Spleen (tissue), 11 donors: Measurements from ENCODE around the gene SECISBP2. TPM values are rescaled to one million over a fixed set of nuclear protein-coding genes. Genes with fewer than 3 reads are reported as not detected.

Experiments used
- DNase-seq: peaks from one replicate; pipeline ENCODE4 v3.0.0-alpha.2; 2020
- H3K27ac ChIP-seq, 8 donors: fragments of 200-600 bp; sonication (generic) in 7 of 8; 1 replicate in 4 of 8; 2 replicates in 4 of 8; pipeline versions ENCODE4 v1.5.0 to v1.8.0; 2016 to 2021; ENCODE audit warnings: inconsistent platforms in 4 of 8, mild to moderate bottlenecking in 4 of 8, moderate library complexity in 1 of 8
- H3K27me3 ChIP-seq, 7 donors: fragments of 200-600 bp; sonication (generic) in 6 of 7; replicated peaks in 1 of 7; 1 replicate in 4 of 7; 2 replicates in 3 of 7; pipeline versions ENCODE4 v1.5.0 to v1.8.0; 2016 to 2021; ENCODE audit warnings: inconsistent platforms in 3 of 7, mild to moderate bottlenecking in 1 of 7
- H3K36me3 ChIP-seq, 6 donors: fragments of 200-600 bp; sonication (generic) in 5 of 6; 1 replicate in 4 of 6; 2 replicates in 2 of 6; pipeline versions ENCODE4 v1.5.0 to v1.8.0; 2016 to 2021; ENCODE audit warnings: inconsistent platforms in 2 of 6
- H3K4me1 ChIP-seq, 6 donors: fragments of 200-600 bp; sonication (generic) in 5 of 6; 1 replicate in 3 of 6; 2 replicates in 3 of 6; pipeline versions ENCODE4 v1.5.0 to v1.8.0; 2016 to 2021; ENCODE audit warnings: inconsistent platforms in 3 of 6
- H3K4me3 ChIP-seq, 8 donors: fragments of 200-600 bp; sonication (generic) in 7 of 8; 1 replicate in 4 of 8; 2 replicates in 4 of 8; pipeline versions ENCODE4 v1.5.0 to v1.8.0; 2016 to 2021; ENCODE audit warnings: inconsistent platforms in 4 of 8, mild to moderate bottlenecking in 4 of 8, moderate library complexity in 2 of 8
- H3K9me3 ChIP-seq, 8 donors: fragments of 200-600 bp; sonication (generic) in 7 of 8; 1 replicate in 4 of 8; 2 replicates in 4 of 8; pipeline versions ENCODE4 v1.5.0 to v1.8.0; 2016 to 2021; ENCODE audit warnings: inconsistent platforms in 4 of 8
- CTCF ChIP-seq, 11 experiments: fragments of 200-600 bp in 7 of 11; fragments of 450-650 bp in 4 of 11; sonication (generic) in 4 of 11; IDR thresholded peaks in 8 of 11; conservative IDR thresholded peaks in 3 of 11; 1 replicate in 7 of 11; 2 replicates in 4 of 11; pipeline versions ENCODE4 v1.4.0 to v1.8.0; 2016 to 2021; ENCODE audit warnings: antibody characterized with exemption in 11 of 11, inconsistent platforms in 4 of 11, mild to moderate bottlenecking in 1 of 11
- POLR2A ChIP-seq, 3 donors: fragments of 450-650 bp; IDR thresholded peaks; one replicate each; pipeline ENCODE4 v1.5.1; 2017; ENCODE audit warnings: antibody characterized with exemption in 3 of 3, mild to moderate bottlenecking in 1 of 3
- POLR2AphosphoS5 ChIP-seq, 3 donors: sonication (generic); formaldehyde crosslinking; IDR thresholded peaks; one replicate each; pipeline ENCODE4 v1.5.1; 2017; ENCODE audit warnings: antibody characterized with exemption in 3 of 3
- WGBS, 5 donors: extraction: QIAGEN DNeasy Blood & Tissue Kit in 3 of 5; methylation state at CpG; one replicate each; pipeline versions ENCODE4 v1.1.5 to v1.1.7; 2013 to 2018; 5-methylcytosine and 5-hydroxymethylcytosine counted together
- intact Hi-C: fragments of 100-400 bp; cut with DNase I; formaldehyde crosslinking; loops from one replicate; pipeline ENCODE4 v1.15.0; 2023; ENCODE audit warnings: low total_unique reads
- polyA plus RNA-seq, 3 donors: library from polyadenylated mRNA; stranded (reverse); fragments of 200-250 nt; gene quantifications; one replicate each; pipeline ENCODE4 v1.2.1, GENCODE V29; 2013
- total RNA-seq, 7 donors: library from RNA; depleted of rRNA in 3 of 7; stranded (reverse); fragments of >200 nt in 3 of 7; fragmentation: NEBNext Ultra II Directional in 4 of 7; extraction: Animal tissue kit (Norgen Biotek cat#: 25700) in 4 of 7; gene quantifications; one replicate each; pipeline versions ENCODE4 v1.1.0 to v1.2.1, GENCODE V29; 2016 to 2021
- donor health status: healthy with polysubstance abuse.
- donor health status: DM: no; HTN: no; CAD: no; lungs with moderate emphysema.
- donor health status: DM: no; HTN: no; CAD: no.
- donor health status: Bipolar disorder and iron deficiency.
- donor health status: healthy.
- donor health status: DM: no; HTN: no; CAD: no.
- donor health status: DM: yes; HTN: yes; CAD: no.

Gene SECISBP2
- total and polyA plus RNA-seq, 10 donors, result 20.7 to 117 (median 82.3) TPM

- intact Hi-C loops, result no loop called here
- Histone ChIP-seq H3K4me1 (peaks cover 3 to 42% (median 32%) of the 10 kb centered on the region in 6 donors), H3K36me3 (peaks cover 0 to 100% (median 96%) of the 10 kb centered on the region in 6 donors), H3K4me3 (no peak overlapping the region), H3K27ac (peak overlapping the region in 2 of 8 donors; percentile 11 to 91), H3K27me3 (no peaks in the 10 kb centered on the region), H3K9me3 (no peaks in the 10 kb centered on the region)
- 89 to 93% (median 92%) methylated on average over 6 of the region's 6 CpGs for WGBS, 5 donors
- no peak for DNase-seq
- TF ChIP-seq POLR2AphosphoS5 (IDR thresholded peaks at IDR 0.05) (no peak), CTCF (IDR thresholded peaks at IDR 0.05 in 8 of 11, conservative IDR thresholded peaks at IDR 0.05 in 3 of 11) (no peak), POLR2A (IDR thresholded peaks at IDR 0.05) (no peak)
These were observed 73.3 kb downstream of the SECISBP2 start for GRCh38 chr9:89391585-89391984.

- Histone ChIP-seq H3K27ac (no peak overlapping the region), H3K9me3 (no peaks in the 10 kb centered on the region), H3K36me3 (peaks cover 3 to 100% (median 92%) of the 10 kb centered on the region in 6 donors), H3K4me1 (peaks cover 0 to 31% (median 20%) of the 10 kb centered on the region in 6 donors), H3K27me3 (no peaks in the 10 kb centered on the region), H3K4me3 (no peak overlapping the region)
- peak; percentile 10 to 59 (median 45) for TF ChIP-seq POLR2AphosphoS5 (IDR thresholded peaks at IDR 0.05)
- TF ChIP-seq CTCF (IDR thresholded peaks at IDR 0.05 in 8 of 11, conservative IDR thresholded peaks at IDR 0.05 in 3 of 11), result no peak
- TF ChIP-seq POLR2A (IDR thresholded peaks at IDR 0.05), result no peak
- 76 to 91% (median 81%) methylated on average over 12 of the region's 12 CpGs for WGBS, 5 donors
- intact Hi-C loops, result no loop called here
- DNase-seq, result no peak
These were observed 76.1 kb downstream of the SECISBP2 start for GRCh38 chr9:89394412-89394811.

- no peak for DNase-seq
- 90 to 94% (median 90%) methylated on average over 9 to 11 of the region's 11 CpGs for WGBS, 5 donors
- peaks cover 0 to 37% (median 27%) of the 10 kb centered on the region in 6 donors for H3K4me1 ChIP-seq
- H3K36me3 ChIP-seq, result peaks cover 3 to 97% (median 76%) of the 10 kb centered on the region in 6 donors
- H3K27me3 ChIP-seq, result no peaks in the 10 kb centered on the region
- no peak overlapping the region for H3K4me3 ChIP-seq
- H3K9me3 ChIP-seq, result no peaks in the 10 kb centered on the region
- no peak overlapping the region for H3K27ac ChIP-seq
- intact Hi-C loops, result no loop called here
- TF ChIP-seq POLR2AphosphoS5 (IDR thresholded peaks at IDR 0.05) (peak in 1 of 3 donors; percentile 44), POLR2A (IDR thresholded peaks at IDR 0.05) (no peak)
These were observed 77.8 kb downstream of the SECISBP2 start for GRCh38 chr9:89395931-89396710.

- H3K9me3 ChIP-seq, result no peaks in the 10 kb centered on the region
- no peak for TF ChIP-seq POLR2A (IDR thresholded peaks at IDR 0.05)
- no peak for TF ChIP-seq CTCF (IDR thresholded peaks at IDR 0.05 in 8 of 11, conservative IDR thresholded peaks at IDR 0.05 in 3 of 11)
- no peak for TF ChIP-seq POLR2AphosphoS5 (IDR thresholded peaks at IDR 0.05)
- peaks cover 3 to 97% (median 73%) of the 10 kb centered on the region in 6 donors for H3K36me3 ChIP-seq
- intact Hi-C loops, result no loop called here
- WGBS, 5 donors, result 84 to 96% (median 94%) methylated on average over 5 of the region's 5 CpGs
- no peak for DNase-seq
- H3K27me3 ChIP-seq, result no peaks in the 10 kb centered on the region
- peak overlapping the region in 1 of 8 donors; percentile 93 for H3K27ac ChIP-seq
- no peak overlapping the region for H3K4me3 ChIP-seq
- H3K4me1 ChIP-seq, result peaks cover 7 to 51% (median 38%) of the 10 kb centered on the region in 6 donors
These were observed 79.2 kb downstream of the SECISBP2 start for GRCh38 chr9:89397471-89397870.
